K562 (cell line): ENCODE data around the gene MS4A7. TPM values are rescaled to one million over a fixed set of nuclear protein-coding genes. Genes with fewer than 3 reads are reported as not detected.

ENCODE experiments used
- ATAC-seq: fragments of 200-7000 bp; cut with Tn5 transposase; 3 replicates; pipeline ENCODE4 v1.9.1; 2020; ENCODE audit warnings: moderate library complexity
- Bru-seq: library from RNA; stranded (reverse); fragments of 400-500 nt; gene quantifications from one replicate; lab custom pipeline; 2021; lab: Mats Ljungman, UMichigan
- BruChase-seq, 2 experiments: library from RNA; stranded (reverse); fragments of 400-500 nt; gene quantifications; one replicate each; lab custom pipeline; 2021; lab: Mats Ljungman, UMichigan
- BruUV-seq: library from RNA; stranded (reverse); fragments of 400-500 nt; replicated peaks from 2 replicates; lab custom pipeline; 2021; lab: Mats Ljungman, UMichigan
- CTCF ChIA-PET: fragments of 300-600 bp; formaldehyde crosslinking; extraction: SDS; loops from one replicate; lab custom pipeline; 2021; ENCODE audit warnings: low intra/inter-chr PET ratio; lab: Yijun Ruan, JAX
- POLR2A ChIA-PET: fragments of 300-600, 350-650 bp; sonication (Branson Sonifier 250); formaldehyde crosslinking; extraction: SDS; loops from one replicate; lab custom pipeline; 2021; ENCODE audit warnings: antibody characterized with exemption, inconsistent platforms; lab: Yijun Ruan, JAX
- DNase-seq, 4 experiments: peaks; one replicate each; pipeline versions ENCODE4 v3.0.0 to v3.0.0-alpha.2; 2011 to 2018; ENCODE audit warnings: low spot score in 3 of 4, mixed read lengths in 3 of 4; ENCODE audit errors: extremely low read depth in 1 of 4
- FAIRE-seq: peaks from 2 replicates; lab custom pipeline; 2011; peaks lifted over from hg19 to GRCh38; lab: Jason Lieb, UNC
- H2AFZ ChIP-seq: 2 replicates; pipeline ENCODE4 v1.6.0; 2011; ENCODE audit warnings: low read depth, low read length, control low read depth, inconsistent platforms
- H3K27ac ChIP-seq: fragments of 200-600 bp; 3 replicates; pipeline ENCODE4 v1.8.0; 2011; ENCODE audit warnings: low read depth, mild to moderate bottlenecking, control low read depth, inconsistent platforms, low read length, moderate library complexity, mixed read lengths; ENCODE audit errors: extremely low read depth
- H3K27me3 ChIP-seq, 2 experiments: fragments of 300-600 bp in 1 of 2; 2 replicates in 1 of 2; 3 replicates in 1 of 2; pipeline versions ENCODE4 v1.6.0 to v1.8.0; 2011; ENCODE audit warnings: inconsistent platforms in 2 of 2, low read length in 2 of 2, mild to moderate bottlenecking in 1 of 2, mixed read lengths in 1 of 2, moderate library complexity in 1 of 2; ENCODE audit not compliant: control insufficient read depth in 2 of 2, insufficient read depth in 2 of 2
- H3K36me3 ChIP-seq: fragments of 300-600 bp; 3 replicates; pipeline ENCODE4 v1.8.0; 2011; ENCODE audit warnings: mild to moderate bottlenecking, low read length, inconsistent platforms; ENCODE audit not compliant: control insufficient read depth, insufficient read depth
- H3K4me1 ChIP-seq, 2 experiments: fragments of 200-600 bp in 1 of 2; replicated peaks in 1 of 2; 2 replicates in 1 of 2; 3 replicates in 1 of 2; pipeline versions ENCODE4 v1.5.1 to v1.8.0; 2011; ENCODE audit warnings: inconsistent platforms in 2 of 2, low read length in 2 of 2, mild to moderate bottlenecking in 1 of 2, mixed read lengths in 1 of 2, moderate library complexity in 1 of 2; ENCODE audit not compliant: control insufficient read depth in 2 of 2, insufficient read depth in 2 of 2
- H3K4me2 ChIP-seq: 2 replicates; pipeline ENCODE4 v1.6.1; 2011; ENCODE audit warnings: low read length, control low read depth, inconsistent platforms, mixed read lengths; ENCODE audit not compliant: insufficient read depth
- H3K4me3 ChIP-seq: fragments of 200-600 bp; sonication (generic), shearing (Covaris generic); 2 replicates; pipeline ENCODE4 v1.5.1; 2016; ENCODE audit warnings: control low read depth, inconsistent platforms
- H3K79me2 ChIP-seq: fragments of 200-600 bp; 3 replicates; pipeline ENCODE4 v1.8.0; 2011; ENCODE audit warnings: low read length, inconsistent platforms; ENCODE audit not compliant: control insufficient read depth, insufficient read depth
- H3K9ac ChIP-seq, 2 experiments: 2 replicates each; pipeline versions ENCODE4 v1.6.0 to v1.6.1; 2011; ENCODE audit warnings: low read depth in 2 of 2, low read length in 2 of 2, control low read depth in 1 of 2, inconsistent platforms in 1 of 2, mild to moderate bottlenecking in 1 of 2, mixed read lengths in 1 of 2; ENCODE audit not compliant: insufficient read depth in 1 of 2
- H3K9me1 ChIP-seq: one replicate; pipeline ENCODE4 v1.6.0; 2011; ENCODE audit warnings: inconsistent platforms, mild to moderate bottlenecking, low read length, moderate library complexity; ENCODE audit not compliant: control insufficient read depth, insufficient read depth
- H3K9me3 ChIP-seq: replicated peaks from 2 replicates; pipeline ENCODE4 v1.5.1; 2011; ENCODE audit warnings: low read depth, low read length, inconsistent platforms; ENCODE audit not compliant: control insufficient read depth, insufficient read depth
- H4K20me1 ChIP-seq: replicated peaks from 2 replicates; pipeline ENCODE4 v1.6.1; 2011; ENCODE audit warnings: low read length, inconsistent platforms, mixed read lengths; ENCODE audit not compliant: control insufficient read depth, insufficient read depth
- EZH2 ChIP-seq: IDR thresholded peaks from 2 replicates; pipeline ENCODE4 v1.6.1; 2012; ENCODE audit warnings: low read depth, mild to moderate bottlenecking, inconsistent platforms, low read length, borderline replicate concordance
- KAT7 ChIP-seq: sonication (generic); formaldehyde crosslinking; IDR thresholded peaks from 2 replicates; pipeline ENCODE4 v1.8.0; 2022; ENCODE audit warnings: missing genetic modification reagents, mild to moderate bottlenecking, borderline replicate concordance
- KDM2B ChIP-seq: fragments of 250-450 bp; sonication (Bioruptor Pico); IDR thresholded peaks from 2 replicates; pipeline ENCODE4 v1.8.0; 2021; ENCODE audit warnings: mild to moderate bottlenecking, moderate library complexity
- MCM2 ChIP-seq: fragments of 450-650 bp; IDR thresholded peaks from 2 replicates; pipeline ENCODE4 v1.6.1; 2017; ENCODE audit warnings: low read depth, mild to moderate bottlenecking
- TFE3 ChIP-seq: fragments of 450-650 bp; formaldehyde crosslinking; IDR thresholded peaks from 2 replicates; pipeline ENCODE4 v1.4.0; 2020; ENCODE audit warnings: mild to moderate bottlenecking, mixed read lengths
- WGBS: fragments of 100-300 bp; shearing (Covaris generic); methylation state at CpG from one replicate; pipeline ENCODE4 v1.1.6; 2016; ENCODE audit warnings: low coverage, mixed read lengths; ENCODE audit not compliant: insufficient coverage; ENCODE audit errors: missing lambda C conversion rate; 5-methylcytosine and 5-hydroxymethylcytosine counted together
- in situ Hi-C: fragments of 300-500 bp; cut with MboI; formaldehyde crosslinking; loops from 4 replicates; pipeline ENCODE4 v1.15.0; 2018; ENCODE audit warnings: inconsistent platforms, mixed read lengths
- intact Hi-C: fragments of 100-400 bp; cut with micrococcal nuclease; formaldehyde crosslinking; loops from 2 replicates; pipeline ENCODE4 v1.14.2; 2022
- long read RNA-seq, 3 experiments: library from polyadenylated mRNA in 2 of 3; library from RNA in 1 of 3; unstranded in 2 of 3; stranded (forward) in 1 of 3; transcript quantifications; one replicate each; pipeline ENCODE4 v2.0.0, GENCODE V29; 2019 to 2022
- polyA minus RNA-seq, 3 experiments: library from RNA; depleted of rRNA, polyadenylated mRNA; stranded (reverse); fragments of >200 nt; gene quantifications; 2 replicates each; pipeline ENCODE4 v1.2.3, GENCODE V29; 2011
- polyA plus RNA-seq, 8 experiments: library from polyadenylated mRNA; depleted of rRNA in 4 of 8; stranded (reverse) in 5 of 8; unstranded in 3 of 8; fragments of >200 nt; fragmentation: Nextera tagmentation in 2 of 8; fragmentation: Illumina TruSeq in 1 of 8; extraction: Ambion mirVana in 2 of 8; extraction: Trizol in 1 of 8; gene quantifications; 2 replicates each; pipeline versions ENCODE4 v1.2.1 to v1.2.3, GENCODE V29; 2011 to 2014; ENCODE audit warnings: inconsistent platforms in 1 of 8, missing spikeins in 1 of 8
- total RNA-seq, 7 experiments: library from RNA; depleted of rRNA in 6 of 7; stranded (reverse); fragments of >200 nt in 6 of 7; fragmentation: Illumina TruSeq in 2 of 7; extraction: Trizol in 2 of 7; gene quantifications; 2 replicates each; pipeline versions ENCODE4 v1.2.1 to v1.2.3, GENCODE V29; 2011 to 2021; ENCODE audit warnings: low replicate concordance in 1 of 7

MS4A7 gene, protein sequence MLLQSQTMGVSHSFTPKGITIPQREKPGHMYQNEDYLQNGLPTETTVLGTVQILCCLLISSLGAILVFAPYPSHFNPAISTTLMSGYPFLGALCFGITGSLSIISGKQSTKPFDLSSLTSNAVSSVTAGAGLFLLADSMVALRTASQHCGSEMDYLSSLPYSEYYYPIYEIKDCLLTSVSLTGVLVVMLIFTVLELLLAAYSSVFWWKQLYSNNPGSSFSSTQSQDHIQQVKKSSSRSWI
- not detected in 2 replicates for total RNA-seq (2011; cell fraction: chromatin; rRNA removed; ENCODE audit: low replicate concordance)
- not detected in 2 replicates for total RNA-seq (2011; cell fraction: nucleolus; rRNA removed)
- not detected in 2 replicates for total RNA-seq (2011; cell fraction: nucleoplasm; rRNA removed)
- not detected in 2 replicates for total RNA-seq (2014; rRNA removed)
- total RNA-seq (2014; rRNA removed; fragmentation: Illumina TruSeq; extraction: Trizol), result not detected in 2 replicates
- not detected in 2 replicates for total RNA-seq (2015; rRNA removed; fragmentation: Illumina TruSeq; extraction: Trizol)
- total RNA-seq (2021), result 0.20 TPM in 1 of 2 replicates, not detected in the other
- polyA plus RNA-seq (2011; rRNA removed), result not detected in 2 replicates
- polyA plus RNA-seq (2011; cell fraction: cytosol; rRNA removed), result not detected in 2 replicates
- not detected in 2 replicates for polyA plus RNA-seq (2011; cell fraction: nucleus; rRNA removed)
- not detected in 2 replicates for polyA plus RNA-seq (2012)
- polyA plus RNA-seq (2014; fragmentation: Illumina TruSeq; extraction: Trizol), result not detected in 2 replicates
- not detected for polyA plus RNA-seq (2014; fragmentation: Nextera tagmentation; extraction: Ambion mirVana)
- not detected in 2 replicates for polyA plus RNA-seq (2014; rRNA removed)
- polyA minus RNA-seq (2011; rRNA and poly(A)+ RNA removed), result not detected in 2 replicates
- polyA minus RNA-seq (2011; cell fraction: cytosol; rRNA and poly(A)+ RNA removed), result not detected in 2 replicates
- not detected in 2 replicates for polyA minus RNA-seq (2011; cell fraction: nucleus; rRNA and poly(A)+ RNA removed)
- Bru-seq, nascent RNA, result not detected
- BruChase-seq, experiment 1, labeled RNA remaining after a 2-hour chase, result not detected
- BruChase-seq, experiment 2, labeled RNA remaining after a 6-hour chase, result not detected
- long read RNA-seq, experiment 1, result 0 reads
- long read RNA-seq, experiment 2, result 0 reads
- long read RNA-seq, experiment 3, result 0 reads

- 0% methylated on average over 3 of the region's 3 CpGs for WGBS
- in situ Hi-C loops, result no loop called here
- no peak for DNase-seq
- POLR2A ChIA-PET, result interaction anchor here (0.6 kb wide), 1 partner anchor 1726 kb away, joined by 3 read pairs; no protein-coding TSS in a partner anchor
- H3K27me3 ChIP-seq, result peaks cover 0 to 5% of the 10 kb centered on the region in 2 experiments; a peak in 4 of 5 replicates
- TF ChIP-seq MCM2 (no peak), KDM2B (CRISPR knock-in tag) (no peak), KAT7 (no peak), TFE3 (no peak), EZH2 (no peak)
- TF ChIP-seq, all 486 proteins: peak for 0
- Histone ChIP-seq H3K9me3 (no peaks in the 10 kb centered on the region), H3K79me2 (no peaks in the 10 kb centered on the region), H3K9ac (no peak within 1 kb of the TSS), H3K4me2 (no peak within 1 kb of the TSS), H3K9me1 (no peaks in the 10 kb centered on the region), H2AFZ (no peak within 1 kb of the TSS), H3K27ac (no peak within 1 kb of the TSS), H3K36me3 (no peaks in the 10 kb centered on the region), H3K4me1 (no peaks in the 10 kb centered on the region), H3K4me3 (no peak within 1 kb of the TSS), H4K20me1 (no peaks in the 10 kb centered on the region)
- intact Hi-C loops, result no loop called here
- no peak for FAIRE-seq
- ATAC-seq, result no peak
- BruUV-seq, result no TSS peak
- CTCF ChIA-PET, result no interaction called here
Measured at GRCh38 chr11:60378354-60378753, at the start of gene MS4A7. MS4A7 (plus strand) TSS chr11:60378532; CDS start chr11:60383142, 4,610 bp downstream.
